Panc1 (cell line): Measurements from ENCODE around the gene NOC2L.
"Not testable (repeated sequence)": the region's sequence is repeated elsewhere in the genome, so short reads cannot be mapped to it uniquely, and the experiment has no call there.

Experiments
- CTCF ChIP-seq: fragments of 450-650 bp; IDR thresholded peaks from 2 replicates; pipeline ENCODE4 v1.5.1; 2017; ENCODE audit warnings: mild to moderate bottlenecking
- POLR2AphosphoS5 ChIP-seq: IDR thresholded peaks from 2 replicates; pipeline ENCODE4 v1.6.1; 2012; ENCODE audit warnings: mild to moderate bottlenecking, low read depth, low read length, moderate library complexity
- REST ChIP-seq, 2 experiments: IDR thresholded peaks; 2 replicates each; pipeline ENCODE4 v1.6.1; 2011 to 2012; ENCODE audit warnings: low read depth in 2 of 2, control low read depth in 1 of 2, low read length in 1 of 2, mild to moderate bottlenecking in 1 of 2, moderate library complexity in 1 of 2; ENCODE audit not compliant: insufficient read depth in 1 of 2
- SIN3A ChIP-seq: IDR thresholded peaks from 2 replicates; pipeline ENCODE4 v1.6.1; 2012; ENCODE audit warnings: low read depth, mild to moderate bottlenecking, low read length, moderate library complexity, borderline replicate concordance; ENCODE audit not compliant: insufficient read depth
- TCF7L2 ChIP-seq: IDR thresholded peaks from 2 replicates; pipeline ENCODE4 v1.6.1; 2011; ENCODE audit warnings: mild to moderate bottlenecking, low read depth, low read length, inconsistent platforms

GRCh38 chr1:991275-991674, 32.2 kb upstream of the NOC2L start:
- not testable (repeated sequence) for TF ChIP-seq CTCF; POLR2AphosphoS5; TCF7L2; REST (IDR thresholded peaks at IDR 0.05; ENCODE audit: insufficient read depth in 1 of 2, low read depth in 2 of 2, low read length in 1 of 2); SIN3A
